Mesenchymal stem cell (in vitro differentiated cells and primary cell): ENCODE data around the gene MAP3K14.

ENCODE experiments used
- DNase-seq: peaks from one replicate; pipeline ENCODE4 v3.0.0-alpha.2; 2013
- H2AFZ ChIP-seq: one replicate; pipeline ENCODE4 v1.6.1; 2013; ENCODE audit warnings: low read depth, mild to moderate bottlenecking, control low read depth, inconsistent platforms, low read length, moderate library complexity
- H2AK5ac ChIP-seq: 2 replicates; pipeline ENCODE4 v1.6.1; 2013; ENCODE audit warnings: low read length, moderate library complexity, mild to moderate bottlenecking, inconsistent platforms; ENCODE audit not compliant: severe bottlenecking
- H2BK120ac ChIP-seq: one replicate; pipeline ENCODE4 v1.6.1; 2013; ENCODE audit warnings: low read depth, mild to moderate bottlenecking, inconsistent platforms, low read length, moderate library complexity
- H2BK12ac ChIP-seq, 2 experiments: one replicate each; pipeline ENCODE4 v1.6.1; 2013; ENCODE audit warnings: inconsistent platforms in 2 of 2, low read length in 2 of 2, mild to moderate bottlenecking in 2 of 2, moderate library complexity in 2 of 2, control low read depth in 1 of 2
- H2BK15ac ChIP-seq: one replicate; pipeline ENCODE4 v1.6.1; 2013; ENCODE audit warnings: mild to moderate bottlenecking, low read depth, inconsistent platforms; ENCODE audit not compliant: poor library complexity, severe bottlenecking
- H2BK5ac ChIP-seq: 2 replicates; pipeline ENCODE4 v1.6.1; 2013; ENCODE audit warnings: low read depth, mild to moderate bottlenecking, low read length, control low read depth, inconsistent platforms; ENCODE audit not compliant: poor library complexity, severe bottlenecking
- H3K14ac ChIP-seq, 2 experiments: one replicate each; pipeline ENCODE4 v1.6.1; 2013; ENCODE audit warnings: inconsistent platforms in 2 of 2, low read length in 2 of 2, control low read depth in 1 of 2, mild to moderate bottlenecking in 1 of 2, moderate library complexity in 1 of 2
- H3K18ac ChIP-seq, 2 experiments: one replicate each; pipeline ENCODE4 v1.6.1; 2013; ENCODE audit warnings: inconsistent platforms in 2 of 2, low read length in 2 of 2, control low read depth in 1 of 2, low read depth in 1 of 2, mild to moderate bottlenecking in 1 of 2
- H3K23ac ChIP-seq, 2 experiments: one replicate each; pipeline ENCODE4 v1.6.1; 2013; ENCODE audit warnings: inconsistent platforms in 2 of 2, low read length in 2 of 2, mild to moderate bottlenecking in 2 of 2, moderate library complexity in 2 of 2, control low read depth in 1 of 2
- H3K27ac ChIP-seq: 2 replicates; pipeline ENCODE4 v1.5.1; 2013; ENCODE audit warnings: mild to moderate bottlenecking, moderate library complexity, low read length, control low read depth, inconsistent platforms; ENCODE audit not compliant: poor library complexity, severe bottlenecking
- H3K27me3 ChIP-seq, 2 experiments: 2 replicates each; pipeline versions ENCODE4 v1.6.1 to v1.7.0; 2013; ENCODE audit warnings: low read length in 2 of 2, mild to moderate bottlenecking in 2 of 2, moderate library complexity in 2 of 2, control low read depth in 1 of 2, inconsistent platforms in 1 of 2; ENCODE audit not compliant: control insufficient read depth in 1 of 2, insufficient read depth in 1 of 2
- H3K36me3 ChIP-seq, 2 experiments: 2 replicates each; pipeline versions ENCODE4 v1.6.1 to v1.7.0; 2013; ENCODE audit warnings: low read length in 2 of 2, control low read depth in 1 of 2, inconsistent platforms in 1 of 2, low read depth in 1 of 2, mild to moderate bottlenecking in 1 of 2; ENCODE audit not compliant: insufficient read depth in 2 of 2, control insufficient read depth in 1 of 2
- H3K4ac ChIP-seq, 2 experiments: one replicate each; pipeline ENCODE4 v1.6.1; 2013; ENCODE audit warnings: inconsistent platforms in 2 of 2, low read length in 2 of 2, mild to moderate bottlenecking in 2 of 2, moderate library complexity in 2 of 2, control low read depth in 1 of 2, low read depth in 1 of 2
- H3K4me1 ChIP-seq: 2 replicates; pipeline ENCODE4 v1.6.1; 2013; ENCODE audit warnings: low read depth, low read length, control low read depth; ENCODE audit not compliant: control insufficient read depth, insufficient read depth
- H3K4me2 ChIP-seq: 2 replicates; pipeline ENCODE4 v1.6.1; 2013; ENCODE audit warnings: low read length, mild to moderate bottlenecking, inconsistent platforms; ENCODE audit not compliant: poor library complexity, severe bottlenecking
- H3K4me3 ChIP-seq, 2 experiments: 2 replicates each; pipeline versions ENCODE4 v1.5.1 to v1.7.0; 2013; ENCODE audit warnings: low read length in 2 of 2, mild to moderate bottlenecking in 2 of 2, control low read depth in 1 of 2, low read depth in 1 of 2; ENCODE audit not compliant: insufficient read depth in 1 of 2
- H3K79me1 ChIP-seq: replicated peaks from 2 replicates; pipeline ENCODE4 v1.6.1; 2013; ENCODE audit warnings: mild to moderate bottlenecking, control low read depth, low read length, inconsistent platforms; ENCODE audit not compliant: poor library complexity, severe bottlenecking
- H3K9ac ChIP-seq: 2 replicates; pipeline ENCODE4 v1.7.0; 2013; ENCODE audit warnings: mild to moderate bottlenecking, low read length, moderate library complexity
- H3K9me3 ChIP-seq: 2 replicates; pipeline ENCODE4 v1.7.0; 2013; ENCODE audit warnings: mild to moderate bottlenecking, low read length; ENCODE audit not compliant: control insufficient read depth
- H4K8ac ChIP-seq: one replicate; pipeline ENCODE4 v1.6.1; 2013; ENCODE audit warnings: inconsistent platforms, mild to moderate bottlenecking, low read length, moderate library complexity
- H4K91ac ChIP-seq: one replicate; pipeline ENCODE4 v1.6.1; 2013; ENCODE audit warnings: mild to moderate bottlenecking, low read length, inconsistent platforms
- WGBS: methylation state at CpG from one replicate; pipeline ENCODE4 v1.1.7; 2013; ENCODE audit warnings: mixed read lengths; 5-methylcytosine and 5-hydroxymethylcytosine counted together

MAP3K14 gene

GRCh38 chr17:45312477-45313420 is 4.1 kb downstream of the MAP3K14 start:
- H3K79me1 ChIP-seq = no peaks in the 10 kb centered on the region
- no peak overlapping the region for H3K18ac ChIP-seq
- no peak overlapping the region for H4K8ac ChIP-seq
- H2AK5ac ChIP-seq = peak overlapping the region; percentile 16
- H3K27me3 ChIP-seq = no peaks in the 10 kb centered on the region
- no peak overlapping the region for H3K23ac ChIP-seq
- H3K4me1 ChIP-seq = peaks cover 30% of the 10 kb centered on the region
- H3K36me3 ChIP-seq = peaks cover 8 to 23% of the 10 kb centered on the region in 2 experiments
- H2AFZ ChIP-seq = no peak overlapping the region
- no peak overlapping the region for H2BK12ac ChIP-seq
- peak; percentile 67 for DNase-seq
- H2BK15ac ChIP-seq = peak overlapping the region; percentile 41
- H4K91ac ChIP-seq = peak overlapping the region; percentile 21
- WGBS = 56% methylated on average over 8 of the region's 8 CpGs
- no peak overlapping the region for H3K14ac ChIP-seq
- H3K27ac ChIP-seq = peak overlapping the region; percentile 44
- no peaks in the 10 kb centered on the region for H3K9me3 ChIP-seq
- peak overlapping the region in 1 of 2 experiments; percentile 61 for H3K4me3 ChIP-seq
- peak overlapping the region; percentile 21 to 44 for H3K4ac ChIP-seq
- H2BK5ac ChIP-seq = no peak overlapping the region
- no peak overlapping the region for H2BK120ac ChIP-seq
- peak overlapping the region; percentile 74 for H3K9ac ChIP-seq
- peak overlapping the region; percentile 72 for H3K4me2 ChIP-seq

DNA sequence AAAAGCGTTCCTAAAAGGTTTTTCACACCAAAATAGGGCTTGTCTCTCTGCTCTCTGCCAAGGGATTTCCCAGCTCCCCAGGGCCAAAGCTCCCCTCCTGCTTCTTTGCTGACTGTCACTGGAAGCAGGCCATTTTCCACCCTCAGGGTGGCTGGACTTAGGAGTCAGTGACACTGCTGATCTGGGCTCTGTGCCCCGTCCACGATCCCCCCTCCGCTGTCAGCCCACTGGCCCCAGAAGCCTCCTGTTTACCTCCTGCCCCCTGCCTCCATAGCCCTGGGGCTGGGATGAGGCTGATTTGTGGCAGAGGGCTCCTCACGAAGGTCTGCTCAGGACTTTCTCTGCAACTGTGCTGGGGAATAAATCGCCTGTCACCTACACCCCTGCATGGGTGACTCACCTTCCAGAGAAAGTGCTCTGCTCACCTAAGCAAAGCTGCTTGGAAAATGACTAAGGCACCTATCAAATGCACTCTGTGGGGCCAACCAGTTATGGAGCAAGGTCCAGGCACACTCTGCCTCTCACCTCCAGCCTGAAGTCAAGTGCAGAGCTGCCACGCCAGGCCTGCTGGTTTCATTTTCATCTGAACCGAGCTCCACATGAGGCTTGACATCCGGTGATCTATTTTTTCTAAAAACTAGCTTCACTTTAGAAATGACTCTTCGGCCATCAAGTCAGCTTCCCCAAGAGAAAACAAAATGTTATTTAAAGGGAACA is 4.9 kb downstream of the MAP3K14 start:
- H2AFZ ChIP-seq = no peak overlapping the region
- H3K23ac ChIP-seq = peak overlapping the region in 1 of 2 experiments; percentile 68
- H3K4ac ChIP-seq = peak overlapping the region in 1 of 2 experiments; percentile 49
- no peaks in the 10 kb centered on the region for H3K9me3 ChIP-seq
- WGBS = 65% methylated on average over 9 of the region's 10 CpGs
- peak overlapping the region in 1 of 2 experiments; percentile 64 for H3K14ac ChIP-seq
- H2BK15ac ChIP-seq = no peak overlapping the region
- peak overlapping the region; percentile 30 for H4K91ac ChIP-seq
- H3K18ac ChIP-seq = peak overlapping the region in 1 of 2 experiments; percentile 40
- H3K9ac ChIP-seq = peak overlapping the region; percentile 74
- H3K4me1 ChIP-seq = peaks cover 30% of the 10 kb centered on the region
- H3K36me3 ChIP-seq = peaks cover 8 to 25% of the 10 kb centered on the region in 2 experiments
- H2BK12ac ChIP-seq = no peak overlapping the region
- peak overlapping the region; percentile 44 for H3K27ac ChIP-seq
- no peaks in the 10 kb centered on the region for H3K79me1 ChIP-seq
- H2BK120ac ChIP-seq = peak overlapping the region; percentile 58
- H2AK5ac ChIP-seq = peak overlapping the region; percentile 49
- peak overlapping the region in 1 of 2 experiments; percentile 61 for H3K4me3 ChIP-seq
- H3K4me2 ChIP-seq = peak overlapping the region; percentile 12
- no peaks in the 10 kb centered on the region for H3K27me3 ChIP-seq
- no peak overlapping the region for H2BK5ac ChIP-seq
- DNase-seq = peak; percentile 79
- H4K8ac ChIP-seq = no peak overlapping the region

GRCh38 chr17:45311401-45311759 is 5.4 kb downstream of the MAP3K14 start:
- H2BK5ac ChIP-seq = no peak overlapping the region
- DNase-seq = no peak
- 96% methylated on average over 4 of the region's 4 CpGs for WGBS

More at GRCh38 chr17:45311401-45311759, 5.4 kb downstream of the MAP3K14 start:
- Histone ChIP-seq H3K4me3 (peak overlapping the region in 1 of 2 experiments; percentile 61), H2BK120ac (no peak overlapping the region), H3K9ac (no peak overlapping the region), H3K4ac (no peak overlapping the region), H3K4me2 (no peak overlapping the region), H2BK12ac (no peak overlapping the region), H3K4me1 (peaks cover 31% of the 10 kb centered on the region), H2AFZ (no peak overlapping the region), H3K27me3 (no peaks in the 10 kb centered on the region), H2AK5ac (peak overlapping the region; percentile 59), H3K36me3 (peaks cover 8 to 25% of the 10 kb centered on the region in 2 experiments), H2BK15ac (peak overlapping the region; percentile 8), H3K14ac (no peak overlapping the region), H3K9me3 (no peaks in the 10 kb centered on the region), H3K23ac (no peak overlapping the region), H4K8ac (no peak overlapping the region), H3K79me1 (no peaks in the 10 kb centered on the region), H3K27ac (peak overlapping the region; percentile 44), H3K18ac (peak overlapping the region in 1 of 2 experiments; percentile 7), H4K91ac (no peak overlapping the region)
